ENCODE measurements around the gene CDCA4.

CDCA4 gene

GRCh38 chr14:105023791-105024480, 3.1 kb upstream of the CDCA4 start:
- H3K4me3 ChIP-seq (ENCODE audit: low read length), result no peak overlapping the region
- peaks cover 10% of the 10 kb centered on the region for H3F3A ChIP-seq (ENCODE audit: control insufficient read depth, insufficient read depth)
- H3K36me3 ChIP-seq (ENCODE audit: control insufficient read depth, low read length), result peaks cover 17% of the 10 kb centered on the region
- H3K27ac ChIP-seq (ENCODE audit: low read depth, low read length), result no peak overlapping the region
- peaks cover 3% of the 10 kb centered on the region; the same call in 1 of the 2 replicates for H3K9me3 ChIP-seq (ENCODE audit: control insufficient read depth, insufficient read depth, low read length)
- peaks cover 12% of the 10 kb centered on the region; the same call in 1 of the 2 replicates for H4K20me1 ChIP-seq (ENCODE audit: control insufficient read depth, insufficient read depth, low read depth, low read length)
- TF ChIP-seq, protein P1, sequence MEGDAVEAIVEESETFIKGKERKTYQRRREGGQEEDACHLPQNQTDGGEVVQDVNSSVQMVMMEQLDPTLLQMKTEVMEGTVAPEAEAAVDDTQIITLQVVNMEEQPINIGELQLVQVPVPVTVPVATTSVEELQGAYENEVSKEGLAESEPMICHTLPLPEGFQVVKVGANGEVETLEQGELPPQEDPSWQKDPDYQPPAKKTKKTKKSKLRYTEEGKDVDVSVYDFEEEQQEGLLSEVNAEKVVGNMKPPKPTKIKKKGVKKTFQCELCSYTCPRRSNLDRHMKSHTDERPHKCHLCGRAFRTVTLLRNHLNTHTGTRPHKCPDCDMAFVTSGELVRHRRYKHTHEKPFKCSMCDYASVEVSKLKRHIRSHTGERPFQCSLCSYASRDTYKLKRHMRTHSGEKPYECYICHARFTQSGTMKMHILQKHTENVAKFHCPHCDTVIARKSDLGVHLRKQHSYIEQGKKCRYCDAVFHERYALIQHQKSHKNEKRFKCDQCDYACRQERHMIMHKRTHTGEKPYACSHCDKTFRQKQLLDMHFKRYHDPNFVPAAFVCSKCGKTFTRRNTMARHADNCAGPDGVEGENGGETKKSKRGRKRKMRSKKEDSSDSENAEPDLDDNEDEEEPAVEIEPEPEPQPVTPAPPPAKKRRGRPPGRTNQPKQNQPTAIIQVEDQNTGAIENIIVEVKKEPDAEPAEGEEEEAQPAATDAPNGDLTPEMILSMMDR (IDR thresholded peaks at IDR 0.05; ENCODE audit: low read depth, low read length, poor library complexity, severe bottlenecking), result no peak
- TF ChIP-seq EZH2phosphoT487 (IDR thresholded peaks at IDR 0.05; ENCODE audit: borderline replicate concordance, low read length), result no peak
- peaks cover 35% of the 10 kb centered on the region for H3K4me1 ChIP-seq (ENCODE audit: control insufficient read depth, low read length)
- peaks cover 34% of the 10 kb centered on the region for H3K79me2 ChIP-seq (ENCODE audit: control insufficient read depth, low read length)
- H3K4me2 ChIP-seq (ENCODE audit: low read length), result no peak overlapping the region
- no peaks in the 10 kb centered on the region for H3K9me2 ChIP-seq (replicated peaks; ENCODE audit: control insufficient read depth, low read length)
- H3K27me3 ChIP-seq (ENCODE audit: control insufficient read depth, low read length), result no peaks in the 10 kb centered on the region

DNA sequence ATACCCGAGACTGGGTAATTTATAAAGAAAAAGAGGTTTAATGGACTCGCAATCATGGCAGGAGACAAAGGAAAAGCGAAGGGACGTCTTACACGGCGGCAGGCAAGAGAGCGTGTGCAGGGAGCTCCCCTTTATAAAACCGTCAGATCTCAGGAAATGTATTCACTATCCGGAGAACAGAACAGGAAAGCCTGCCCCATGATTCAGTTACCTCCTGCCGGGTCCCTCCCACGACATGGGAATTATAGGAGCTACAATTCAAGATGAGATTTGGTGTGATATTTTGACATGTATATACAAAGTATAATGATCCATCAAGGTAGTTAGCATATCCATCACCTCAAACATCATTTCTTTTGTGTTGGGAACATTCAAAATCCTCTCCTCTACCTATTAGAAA, 2.3 kb upstream of the CDCA4 start:
- Histone ChIP-seq H3K9me3 (ENCODE audit: control insufficient read depth, insufficient read depth, low read length) (peaks cover 3% of the 10 kb centered on the region; the same call in 1 of the 2 replicates), H3K4me2 (ENCODE audit: low read length) (no peak overlapping the region), H3K27me3 (ENCODE audit: control insufficient read depth, low read length) (no peaks in the 10 kb centered on the region), H4K20me1 (ENCODE audit: control insufficient read depth, insufficient read depth, low read depth, low read length) (peaks cover 18% of the 10 kb centered on the region), H3K79me2 (ENCODE audit: control insufficient read depth, low read length) (peaks cover 42% of the 10 kb centered on the region), H3K4me1 (ENCODE audit: control insufficient read depth, low read length) (peaks cover 43% of the 10 kb centered on the region), H3K4me3 (ENCODE audit: low read length) (no peak overlapping the region), H3K36me3 (ENCODE audit: control insufficient read depth, low read length) (peaks cover 25% of the 10 kb centered on the region), H3K9me2 (replicated peaks; ENCODE audit: control insufficient read depth, low read length) (no peaks in the 10 kb centered on the region), H3K27ac (ENCODE audit: low read depth, low read length) (no peak overlapping the region), H3F3A (ENCODE audit: control insufficient read depth, insufficient read depth) (peaks cover 10% of the 10 kb centered on the region)
- TF ChIP-seq, protein P1 (IDR thresholded peaks at IDR 0.05; ENCODE audit: low read depth, low read length, poor library complexity, severe bottlenecking), result no peak
- TF ChIP-seq EZH2phosphoT487 (IDR thresholded peaks at IDR 0.05; ENCODE audit: borderline replicate concordance, low read length), result no peak

GRCh38 chr14:105022276-105022670, 1.4 kb upstream of the CDCA4 start:
- peaks cover 46% of the 10 kb centered on the region for H3K4me1 ChIP-seq (ENCODE audit: control insufficient read depth, low read length)
- peak overlapping the region; percentile 74 for H3K4me2 ChIP-seq (ENCODE audit: low read length)
- peaks cover 33% of the 10 kb centered on the region for H3K36me3 ChIP-seq (ENCODE audit: control insufficient read depth, low read length)
- H3K27ac ChIP-seq (ENCODE audit: low read depth, low read length), result no peak overlapping the region
- TF ChIP-seq EZH2phosphoT487 (IDR thresholded peaks at IDR 0.05; ENCODE audit: borderline replicate concordance, low read length), result no peak
- TF ChIP-seq, protein P1 (IDR thresholded peaks at IDR 0.05; ENCODE audit: low read depth, low read length, poor library complexity, severe bottlenecking), result no peak
- H3F3A ChIP-seq (ENCODE audit: control insufficient read depth, insufficient read depth), result peaks cover 10% of the 10 kb centered on the region
- H3K9me2 ChIP-seq (replicated peaks; ENCODE audit: control insufficient read depth, low read length), result no peaks in the 10 kb centered on the region
- H4K20me1 ChIP-seq (ENCODE audit: control insufficient read depth, insufficient read depth, low read depth, low read length), result peaks cover 24% of the 10 kb centered on the region
- H3K9me3 ChIP-seq (ENCODE audit: control insufficient read depth, insufficient read depth, low read length), result peaks cover 3% of the 10 kb centered on the region; the same call in 1 of the 2 replicates
- peak overlapping the region; percentile 87 for H3K4me3 ChIP-seq (ENCODE audit: low read length)
- peaks cover 51% of the 10 kb centered on the region for H3K79me2 ChIP-seq (ENCODE audit: control insufficient read depth, low read length)
- no peaks in the 10 kb centered on the region for H3K27me3 ChIP-seq (ENCODE audit: control insufficient read depth, low read length)
